ENCODE data around the gene TMEM269. TPM values are rescaled to one million over a fixed set of nuclear protein-coding genes. Genes with fewer than 3 reads are reported as not detected.
"Not testable (repeated sequence)": the region's sequence is repeated elsewhere in the genome, so short reads cannot be mapped to it uniquely, and the experiment has no call there.

The TMEM269 gene
- total RNA-seq, 1 donor from 2014 or later = 0.03 TPM

GRCh38 chr1:42748021-42748420 is 36.8 kb upstream of the TMEM269 start:
- no peak for DNase-seq (ENCODE audit: low read depth)

- DNase-seq (ENCODE audit: low read depth) = no peak
Measured at GRCh38 chr1:42748461-42749410, 36.1 kb upstream of the TMEM269 start.

- DNase-seq (ENCODE audit: low read depth) = no peak
Measured at GRCh38 chr1:42750041-42750440, 34.8 kb upstream of the TMEM269 start.

GRCh38 chr1:42751511-42752070 is 33.2 kb upstream of the TMEM269 start:
- DNase-seq (ENCODE audit: low read depth) = not testable (repeated sequence)

GRCh38 chr1:42752284-42752683 is 32.5 kb upstream of the TMEM269 start:
- no peak for DNase-seq (ENCODE audit: low read depth)

- DNase-seq (ENCODE audit: low read depth) = no peak
Measured at GRCh38 chr1:42753070-42753469, 31.7 kb upstream of the TMEM269 start.

GRCh38 chr1:42756956-42757891 is 27.6 kb upstream of the TMEM269 start:
- DNase-seq (ENCODE audit: low read depth) = peak; percentile 62

- no peak for DNase-seq (ENCODE audit: low read depth)
Measured at GRCh38 chr1:42757892-42758275, 26.9 kb upstream of the TMEM269 start.

GRCh38 chr1:42758641-42759040 is 26.1 kb upstream of the TMEM269 start:
- DNase-seq (ENCODE audit: low read depth) = no peak

- DNase-seq (ENCODE audit: low read depth) = no peak
Measured at GRCh38 chr1:42759114-42759513, 25.7 kb upstream of the TMEM269 start.

- DNase-seq (ENCODE audit: low read depth) = no peak
Measured at GRCh38 chr1:42761567-42761966, 23.2 kb upstream of the TMEM269 start.

- no peak for DNase-seq (ENCODE audit: low read depth)
Measured at GRCh38 chr1:42762269-42762668, 22.5 kb upstream of the TMEM269 start.

- peak; percentile 8 for DNase-seq (ENCODE audit: low read depth)
Measured at GRCh38 chr1:42765269-42765668, 19.5 kb upstream of the TMEM269 start.

GRCh38 chr1:42765832-42766740 is 18.7 kb upstream of the TMEM269 start:
- peak; percentile 76 for DNase-seq (ENCODE audit: low read depth)

- DNase-seq (ENCODE audit: low read depth) = peak; percentile 100
Measured at GRCh38 chr1:42766741-42767509, 17.9 kb upstream of the TMEM269 start, which contains the start of the genes C1orf50 and P3H1. C1orf50 (plus strand) TSS chr1:42767249; CDS start chr1:42767312, 63 bp downstream. P3H1 (minus strand) TSS chr1:42767028; CDS start chr1:42766971, 57 bp downstream.

- no peak for DNase-seq (ENCODE audit: low read depth)
Measured at GRCh38 chr1:42767510-42768000, 17.2 kb upstream of the TMEM269 start.

- no peak for DNase-seq (ENCODE audit: low read depth)
Measured at GRCh38 chr1:42768172-42768571, 16.6 kb upstream of the TMEM269 start.

GRCh38 chr1:42769811-42770210 is 15.0 kb upstream of the TMEM269 start:
- DNase-seq (ENCODE audit: low read depth) = no peak

GRCh38 chr1:42773420-42773819 is 11.4 kb upstream of the TMEM269 start:
- no peak for DNase-seq (ENCODE audit: low read depth)
